Erythroblast (primary cell): Measurements from ENCODE around the gene ZNF423.

Experiments used
- GATA1 ChIP-seq: IDR thresholded peaks from 2 replicates; pipeline ENCODE4 v1.6.1; 2011; ENCODE audit warnings: low read depth, mild to moderate bottlenecking, control low read depth, low read length, moderate library complexity
- POLR2A ChIP-seq: IDR thresholded peaks from 2 replicates; pipeline ENCODE4 v1.6.1; 2011; ENCODE audit warnings: mild to moderate bottlenecking, low read length

DNA sequence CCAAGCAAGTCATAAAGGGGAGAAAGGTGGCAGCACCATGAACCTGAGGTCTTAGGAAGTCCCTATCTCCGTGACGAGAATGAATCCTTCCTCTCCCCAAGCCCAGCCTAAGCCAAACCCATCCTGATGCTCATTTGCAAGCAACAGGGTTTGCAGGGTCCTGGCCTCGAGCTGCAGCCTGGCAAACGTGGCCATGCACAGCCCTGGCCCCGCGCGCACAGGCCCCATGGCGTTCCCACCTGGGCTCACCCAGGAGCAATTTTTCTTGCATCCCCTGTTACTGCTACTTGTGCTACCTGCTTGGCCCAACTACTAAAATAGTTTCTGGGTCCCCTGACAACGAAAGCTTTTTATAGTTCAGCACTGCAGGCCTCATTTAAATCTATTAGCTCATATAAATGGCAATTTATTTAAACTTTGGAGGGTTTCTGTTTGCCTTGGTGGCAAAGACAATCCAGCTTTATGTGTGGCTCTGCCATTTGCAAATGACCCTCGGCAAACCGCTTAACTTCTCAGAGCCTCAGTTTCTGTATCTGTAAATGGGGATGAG is 340.8 kb downstream of the ZNF423 start:
- TF ChIP-seq POLR2A (no peak), GATA1 (no peak)
